Fibroblast of lung (primary cell): ENCODE results near the gene ETV6. TPM values are rescaled to one million over a fixed set of nuclear protein-coding genes. Genes with fewer than 3 reads are reported as not detected.
A peak's percentile ranks its signal among the peaks of the same experiment; 100 is the strongest.

Experiments
- DNase-seq, 2 donors: peaks; one replicate each; pipeline versions ENCODE4 v3.0.0 to v3.0.0-alpha.2; 2010; ENCODE audit warnings: low read depth in 2 of 2
- H2AFZ ChIP-seq: 2 replicates; pipeline ENCODE4 v1.5.1; 2012; ENCODE audit warnings: low read length, control low read depth, inconsistent platforms
- H3K27ac ChIP-seq: 2 replicates; pipeline ENCODE4 v1.5.1; 2011; ENCODE audit warnings: low read length, control low read depth; ENCODE audit not compliant: insufficient read depth
- H3K27me3 ChIP-seq: 2 replicates; pipeline ENCODE4 v1.5.1; 2011; ENCODE audit warnings: mild to moderate bottlenecking, low read length; ENCODE audit not compliant: control insufficient read depth, insufficient read depth
- H3K36me3 ChIP-seq: 2 replicates; pipeline ENCODE4 v1.5.1; 2011; ENCODE audit warnings: low read length; ENCODE audit not compliant: control insufficient read depth, insufficient read depth
- H3K4me1 ChIP-seq: 2 replicates; pipeline ENCODE4 v1.5.1; 2011; ENCODE audit warnings: low read length; ENCODE audit not compliant: control insufficient read depth, insufficient read depth; ENCODE audit errors: extremely low read depth
- H3K4me2 ChIP-seq: 2 replicates; pipeline ENCODE4 v1.5.1; 2011; ENCODE audit warnings: low read length, control low read depth; ENCODE audit not compliant: insufficient read depth; ENCODE audit errors: extremely low read depth
- H3K4me3 ChIP-seq, 4 experiments: fragments of 200-600 bp in 1 of 4; sonication (generic) in 1 of 4; replicated peaks in 1 of 4; 2 replicates each; pipeline ENCODE4 v1.5.1; 2011 to 2016; ENCODE audit warnings: low read length in 4 of 4, low read depth in 3 of 4, mild to moderate bottlenecking in 3 of 4, control low read depth in 2 of 4, inconsistent platforms in 1 of 4, mixed read lengths in 1 of 4; ENCODE audit not compliant: insufficient read depth in 1 of 4; ENCODE audit errors: control extremely low read depth in 1 of 4
- H3K79me2 ChIP-seq: 2 replicates; pipeline ENCODE4 v1.5.1; 2012; ENCODE audit warnings: mild to moderate bottlenecking, low read length, inconsistent platforms; ENCODE audit not compliant: control insufficient read depth, insufficient read depth
- H3K9ac ChIP-seq: 2 replicates; pipeline ENCODE4 v1.5.1; 2011; ENCODE audit warnings: mild to moderate bottlenecking, low read length, control low read depth; ENCODE audit not compliant: insufficient read depth
- H3K9me3 ChIP-seq: 2 replicates; pipeline ENCODE4 v1.5.1; 2012; ENCODE audit warnings: low read depth, low read length; ENCODE audit not compliant: control insufficient read depth, insufficient read depth
- H4K20me1 ChIP-seq: 2 replicates; pipeline ENCODE4 v1.5.1; 2011; ENCODE audit warnings: low read length; ENCODE audit not compliant: control insufficient read depth, insufficient read depth; ENCODE audit errors: extremely low read depth
- CTCF ChIP-seq, 2 donors: IDR thresholded peaks in 1 of 2; conservative IDR thresholded peaks in 1 of 2; 1 replicate in 1 of 2; 2 replicates in 1 of 2; pipeline ENCODE4 v1.5.1; 2011 to 2012; ENCODE audit warnings: low read length in 2 of 2, control low read depth in 1 of 2, inconsistent platforms in 1 of 2, low read depth in 1 of 2, mild to moderate bottlenecking in 1 of 2
- EZH2 ChIP-seq: IDR thresholded peaks from 2 replicates; pipeline ENCODE4 v1.5.1; 2012; ENCODE audit warnings: low read length, control low read depth, mild to moderate bottlenecking; ENCODE audit errors: missing control alignments
- polyA plus RNA-seq, 2 donors: library from polyadenylated mRNA; depleted of rRNA in 1 of 2; stranded (reverse) in 1 of 2; unstranded in 1 of 2; fragments of >200 nt; gene quantifications; 2 replicates each; pipeline ENCODE4 v1.2.1, GENCODE V29; 2011 to 2012; ENCODE audit warnings: missing spikeins in 1 of 2
- total RNA-seq: library from RNA; depleted of rRNA; stranded (reverse); fragments of >200 nt; gene quantifications from 2 replicates; pipeline ENCODE4 v1.2.1, GENCODE V29; 2014

ETV6 gene
- total and polyA plus RNA-seq, 2 donors (not counting 1 experiment from before 2014, with no cell fraction given), result 4.3 to 8.9 TPM

- Histone ChIP-seq H3K27me3 (no peaks in the 10 kb centered on the region), H3K36me3 (no peaks in the 10 kb centered on the region), H3K4me3 (no peak overlapping the region), H3K79me2 (no peaks in the 10 kb centered on the region), H3K4me1 (no peaks in the 10 kb centered on the region), H3K9me3 (no peaks in the 10 kb centered on the region), H3K4me2 (no peak overlapping the region), H4K20me1 (no peaks in the 10 kb centered on the region), H3K9ac (no peak overlapping the region), H3K27ac (no peak overlapping the region), H2AFZ (no peak overlapping the region)
- TF ChIP-seq CTCF (conservative IDR thresholded peaks at IDR 0.05 in 1 of 2, IDR thresholded peaks at IDR 0.05 in 1 of 2; ENCODE audit: low read depth in 1 of 2, low read length in 2 of 2) (no peak), EZH2 (no peak)
- DNase-seq, result no peak
Observed at GRCh38 chr12:11787933-11788849, 138.7 kb downstream of the ETV6 start.

GRCh38 chr12:11793921-11794710 lies 144.6 kb downstream of the ETV6 start:
- no peak overlapping the region for H2AFZ ChIP-seq
- no peak overlapping the region for H3K27ac ChIP-seq
- H3K9ac ChIP-seq, result no peak overlapping the region
- H3K4me2 ChIP-seq, result no peak overlapping the region
- no peak overlapping the region for H3K4me3 ChIP-seq
- H3K4me1 ChIP-seq, result peaks cover 14% of the 10 kb centered on the region
- no peaks in the 10 kb centered on the region for H4K20me1 ChIP-seq
- H3K36me3 ChIP-seq, result no peaks in the 10 kb centered on the region
- no peaks in the 10 kb centered on the region for H3K27me3 ChIP-seq
- no peak for TF ChIP-seq CTCF (conservative IDR thresholded peaks at IDR 0.05 in 1 of 2, IDR thresholded peaks at IDR 0.05 in 1 of 2; ENCODE audit: low read depth in 1 of 2, low read length in 2 of 2)
- no peak for TF ChIP-seq EZH2
- no peaks in the 10 kb centered on the region for H3K79me2 ChIP-seq
- DNase-seq, result peak in 1 of 2 donors; percentile 75
- no peaks in the 10 kb centered on the region for H3K9me3 ChIP-seq

GRCh38 chr12:11794751-11795150 lies 145.3 kb downstream of the ETV6 start:
- Histone ChIP-seq H4K20me1 (no peaks in the 10 kb centered on the region), H3K27me3 (no peaks in the 10 kb centered on the region), H3K27ac (no peak overlapping the region), H3K9ac (no peak overlapping the region), H3K4me2 (no peak overlapping the region), H3K4me3 (no peak overlapping the region), H3K9me3 (no peaks in the 10 kb centered on the region), H3K36me3 (no peaks in the 10 kb centered on the region), H3K79me2 (no peaks in the 10 kb centered on the region), H3K4me1 (peaks cover 16% of the 10 kb centered on the region), H2AFZ (no peak overlapping the region)
- TF ChIP-seq CTCF (conservative IDR thresholded peaks at IDR 0.05 in 1 of 2, IDR thresholded peaks at IDR 0.05 in 1 of 2; ENCODE audit: low read depth in 1 of 2, low read length in 2 of 2) (no peak), EZH2 (no peak)
- DNase-seq, result peak in 1 of 2 donors; percentile 82
